ENCODE results near the gene SLC38A6.

DNA sequence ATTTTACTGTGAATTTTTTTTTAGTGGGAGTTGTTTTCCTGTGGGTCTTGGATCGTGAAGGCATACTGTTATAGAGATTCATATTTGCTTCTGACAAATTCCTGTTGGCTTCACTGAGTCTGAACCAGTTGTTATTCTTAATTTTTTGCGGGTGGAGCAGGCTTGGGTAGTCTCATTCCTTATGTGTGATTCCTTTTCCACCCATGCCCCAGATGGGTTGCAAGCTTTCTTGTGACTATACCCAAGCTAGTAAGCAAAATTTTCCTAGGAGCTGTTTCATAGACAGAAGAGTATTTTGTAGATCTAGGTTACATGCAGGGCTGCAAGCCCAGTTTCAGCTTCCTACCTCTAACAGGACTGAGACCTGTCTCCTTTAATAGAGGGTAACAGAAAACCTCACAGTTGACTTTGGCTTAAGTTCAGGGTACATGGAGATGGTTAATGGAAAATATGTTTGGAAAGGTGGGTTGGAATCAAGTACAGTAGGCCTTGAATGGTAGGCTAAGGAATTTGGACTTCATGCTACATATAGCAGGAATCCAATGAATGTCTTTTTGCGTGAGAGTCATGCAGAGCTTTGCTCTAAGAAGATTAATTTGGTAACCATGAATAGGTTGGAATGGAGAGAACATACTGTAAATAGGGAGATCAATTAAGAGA, 29.1 kb upstream of the SLC38A6 start:
- TF ChIP-seq, protein P1, sequence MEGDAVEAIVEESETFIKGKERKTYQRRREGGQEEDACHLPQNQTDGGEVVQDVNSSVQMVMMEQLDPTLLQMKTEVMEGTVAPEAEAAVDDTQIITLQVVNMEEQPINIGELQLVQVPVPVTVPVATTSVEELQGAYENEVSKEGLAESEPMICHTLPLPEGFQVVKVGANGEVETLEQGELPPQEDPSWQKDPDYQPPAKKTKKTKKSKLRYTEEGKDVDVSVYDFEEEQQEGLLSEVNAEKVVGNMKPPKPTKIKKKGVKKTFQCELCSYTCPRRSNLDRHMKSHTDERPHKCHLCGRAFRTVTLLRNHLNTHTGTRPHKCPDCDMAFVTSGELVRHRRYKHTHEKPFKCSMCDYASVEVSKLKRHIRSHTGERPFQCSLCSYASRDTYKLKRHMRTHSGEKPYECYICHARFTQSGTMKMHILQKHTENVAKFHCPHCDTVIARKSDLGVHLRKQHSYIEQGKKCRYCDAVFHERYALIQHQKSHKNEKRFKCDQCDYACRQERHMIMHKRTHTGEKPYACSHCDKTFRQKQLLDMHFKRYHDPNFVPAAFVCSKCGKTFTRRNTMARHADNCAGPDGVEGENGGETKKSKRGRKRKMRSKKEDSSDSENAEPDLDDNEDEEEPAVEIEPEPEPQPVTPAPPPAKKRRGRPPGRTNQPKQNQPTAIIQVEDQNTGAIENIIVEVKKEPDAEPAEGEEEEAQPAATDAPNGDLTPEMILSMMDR (IDR thresholded peaks at IDR 0.05) = no peak
- TF ChIP-seq POLR2A (IDR thresholded peaks at IDR 0.05) = no peak

Data from body of pancreas (tissue), 4 donors.